GM19395 (cell line): ENCODE measurements around the gene SHROOM3.

ENCODE experiments used
- ATAC-seq: cut with Tn5 transposase; IDR thresholded peaks from one replicate; pipeline ENCODE4 v1.9.1; 2021; ENCODE audit warnings: mild to moderate bottlenecking, moderate library complexity; ENCODE audit not compliant: unreplicated experiment

Gene SHROOM3

GRCh38 chr4:76535603-76536372 is 100.8 kb downstream of the SHROOM3 start:
- no peak for ATAC-seq

- no peak for ATAC-seq
Measured at GRCh38 chr4:76536373-76536689, 101.3 kb downstream of the SHROOM3 start.

- no peak for ATAC-seq
Measured at GRCh38 chr4:76538296-76538695, 103.3 kb downstream of the SHROOM3 start.

GRCh38 chr4:76539979-76540378 is 105.0 kb downstream of the SHROOM3 start:
- ATAC-seq, result no peak

GRCh38 chr4:76540486-76540885 is 105.5 kb downstream of the SHROOM3 start:
- no peak for ATAC-seq

GRCh38 chr4:76543378-76543777 is 108.3 kb downstream of the SHROOM3 start:
- ATAC-seq, result no peak

GRCh38 chr4:76544725-76545124 is 109.7 kb downstream of the SHROOM3 start:
- no peak for ATAC-seq

- ATAC-seq, result no peak
Measured at GRCh38 chr4:76545226-76545884, 110.3 kb downstream of the SHROOM3 start.

- ATAC-seq, result no peak
Measured at GRCh38 chr4:76546327-76546726, 111.3 kb downstream of the SHROOM3 start.

GRCh38 chr4:76546759-76547742 is 112.0 kb downstream of the SHROOM3 start:
- no peak for ATAC-seq

GRCh38 chr4:76548704-76549103 is 113.7 kb downstream of the SHROOM3 start:
- no peak for ATAC-seq

- ATAC-seq, result no peak
Measured at GRCh38 chr4:76549765-76550164, 114.7 kb downstream of the SHROOM3 start.

- no peak for ATAC-seq
Measured at GRCh38 chr4:76550966-76551780, 116.1 kb downstream of the SHROOM3 start.

- ATAC-seq, result no peak
Measured at GRCh38 chr4:76554630-76555029, 119.6 kb downstream of the SHROOM3 start.

- ATAC-seq, result no peak
Measured at GRCh38 chr4:76556452-76556851, 121.4 kb downstream of the SHROOM3 start.

- ATAC-seq, result no peak
Measured at GRCh38 chr4:76558396-76559235, 123.6 kb downstream of the SHROOM3 start.

GRCh38 chr4:76559236-76560071 is 124.4 kb downstream of the SHROOM3 start:
- ATAC-seq, result no peak

GRCh38 chr4:76562161-76562560 is 127.1 kb downstream of the SHROOM3 start:
- no peak for ATAC-seq
